ENCODE data around the gene ABCB1. TPM values are rescaled to one million over a fixed set of nuclear protein-coding genes. Genes with fewer than 3 reads are reported as not detected.

The ABCB1 gene
- polyA plus RNA-seq (1.6 and 6.1 TPM in 2 replicates), polyA minus RNA-seq (0.46 and 1.5 TPM in 2 replicates)

GRCh38 chr7:87600130-87601124 is at the start of gene ABCB1:
TSS of gene ABCB1 (minus strand) at chr7:87600884. CDS start at chr7:87600184, 700 bp downstream.
- no peak within 1 kb of the TSS for H3K9ac ChIP-seq (ENCODE audit: low read length)
- peaks cover 38% of the 10 kb centered on the region for H3K27me3 ChIP-seq (ENCODE audit: insufficient read depth, low read depth, low read length)
- H3K27ac ChIP-seq (ENCODE audit: low read length) = no peak within 1 kb of the TSS

GRCh38 chr7:87648316-87648715 is 47.6 kb upstream of the ABCB1 start:
- Histone ChIP-seq H2AFZ (ENCODE audit: low read depth, low read length) (no peak overlapping the region), H3K9me3 (ENCODE audit: low read length) (no peaks in the 10 kb centered on the region), H3K36me3 (ENCODE audit: insufficient read depth, low read length) (no peaks in the 10 kb centered on the region), H3K9me2 (ENCODE audit: insufficient read depth, low read length) (no peaks in the 10 kb centered on the region), H3K79me2 (replicated peaks; ENCODE audit: insufficient read depth, low read length) (no peaks in the 10 kb centered on the region), H3K27me3 (ENCODE audit: insufficient read depth, low read depth, low read length) (no peaks in the 10 kb centered on the region), H3K4me2 (ENCODE audit: low read length) (no peak overlapping the region), H3K4me3 (ENCODE audit: low read length) (no peak overlapping the region), H3K9ac (ENCODE audit: low read length) (no peak overlapping the region), H4K20me1 (ENCODE audit: insufficient read depth) (no peaks in the 10 kb centered on the region), H3F3A (ENCODE audit: insufficient read depth, low read length, poor library complexity, severe bottlenecking) (no peaks in the 10 kb centered on the region), H3K27ac (ENCODE audit: low read length) (no peak overlapping the region)
- TF ChIP-seq RAD21 (conservative IDR thresholded peaks at IDR 0.05) = no peak
- no peak for TF ChIP-seq SMC3 (conservative IDR thresholded peaks at IDR 0.05; ENCODE audit: poor library complexity)
- no peak for TF ChIP-seq EP300 (conservative IDR thresholded peaks at IDR 0.05; ENCODE audit: poor library complexity, severe bottlenecking)
- TF ChIP-seq REST (IDR thresholded peaks at IDR 0.05; ENCODE audit: borderline replicate concordance) = no peak
- no peak for TF ChIP-seq MXI1 (conservative IDR thresholded peaks at IDR 0.05; ENCODE audit: poor library complexity, severe bottlenecking)
- TF ChIP-seq TAF1 (IDR thresholded peaks at IDR 0.05; ENCODE audit: low read depth) = no peak
- TF ChIP-seq CTCF (IDR thresholded peaks at IDR 0.05; ENCODE audit: poor library complexity, severe bottlenecking) = no peak
- no peak for TF ChIP-seq POLR2AphosphoS5 (IDR thresholded peaks at IDR 0.05)
- TF ChIP-seq EZH2 (IDR thresholded peaks at IDR 0.05; ENCODE audit: borderline replicate concordance, insufficient read depth, low read length, poor library complexity, severe bottlenecking) = no peak

More at GRCh38 chr7:87600130-87601124, at the start of gene ABCB1:
- Histone ChIP-seq H2AFZ (ENCODE audit: low read depth, low read length) (no peak within 1 kb of the TSS), H4K20me1 (ENCODE audit: insufficient read depth) (no peaks in the 10 kb centered on the region), H3K9me2 (ENCODE audit: insufficient read depth, low read length) (no peaks in the 10 kb centered on the region), H3K36me3 (ENCODE audit: insufficient read depth, low read length) (no peaks in the 10 kb centered on the region), H3K4me2 (ENCODE audit: low read length) (peak within 1 kb of the TSS; percentile 32), H3F3A (ENCODE audit: insufficient read depth, low read length, poor library complexity, severe bottlenecking) (no peaks in the 10 kb centered on the region), H3K9me3 (ENCODE audit: low read length) (no peaks in the 10 kb centered on the region), H3K4me3 (ENCODE audit: low read length) (peak within 1 kb of the TSS; percentile 64), H3K79me2 (replicated peaks; ENCODE audit: insufficient read depth, low read length) (no peaks in the 10 kb centered on the region)
- TF ChIP-seq RAD21 (conservative IDR thresholded peaks at IDR 0.05) (peak; percentile 23), POLR2AphosphoS5 (IDR thresholded peaks at IDR 0.05) (no peak)

Data from neural cell (in vitro differentiated cells).